Parathyroid adenoma (tissue), 2 donors: Measurements from ENCODE around the gene CALR3.
"Not testable (repeated sequence)": the region's sequence is repeated elsewhere in the genome, so short reads cannot be mapped to it uniquely, and the experiment has no call there.

Experiments used
- H2AFZ ChIP-seq: fragments of 300-600 bp; sonication (generic); one replicate; pipeline ENCODE4 v1.7.0; 2017; ENCODE audit warnings: antibody characterized with exemption, mild to moderate bottlenecking
- H3K27ac ChIP-seq: fragments of 300-600 bp; sonication (generic); one replicate; pipeline ENCODE4 v1.7.0; 2017
- H3K27me3 ChIP-seq: fragments of 300-600 bp; sonication (generic); one replicate; pipeline ENCODE4 v1.7.0; 2017; ENCODE audit warnings: low read length; ENCODE audit not compliant: control insufficient read depth, insufficient read depth
- H3K36me3 ChIP-seq: fragments of 300-600 bp; sonication (generic); one replicate; pipeline ENCODE4 v1.7.0; 2017; ENCODE audit warnings: low read length; ENCODE audit not compliant: control insufficient read depth, insufficient read depth
- H3K4me1 ChIP-seq: fragments of 300-600 bp; sonication (generic); one replicate; pipeline ENCODE4 v1.7.0; 2017; ENCODE audit warnings: control low read depth
- H3K4me2 ChIP-seq: fragments of 300-600 bp; sonication (generic); one replicate; pipeline ENCODE4 v1.7.0; 2017; ENCODE audit warnings: low read length
- H3K4me3 ChIP-seq: fragments of 300-600 bp; sonication (generic); one replicate; pipeline ENCODE4 v1.7.0; 2017; ENCODE audit warnings: low read depth, low read length
- H3K79me2 ChIP-seq: fragments of 300-600 bp; sonication (generic); one replicate; pipeline ENCODE4 v1.7.0; 2017; ENCODE audit warnings: control low read depth
- H3K9ac ChIP-seq: fragments of 300-600 bp; sonication (generic); one replicate; pipeline ENCODE4 v1.7.0; 2017; ENCODE audit warnings: mild to moderate bottlenecking
- H3K9me3 ChIP-seq: fragments of 300-600 bp; sonication (generic); one replicate; pipeline ENCODE4 v1.7.0; 2017; ENCODE audit warnings: low read length; ENCODE audit not compliant: control insufficient read depth
- CTCF ChIP-seq: fragments of 300-600 bp; sonication (generic); IDR thresholded peaks from one replicate; pipeline ENCODE4 v1.7.0; 2017; ENCODE audit warnings: antibody characterized with exemption, mild to moderate bottlenecking
- donor health status: primary hyperparathyroidism.

The CALR3 gene

GRCh38 chr19:16518061-16518460 lies 22.1 kb upstream of the CALR3 start:
- Histone ChIP-seq H3K79me2 (no peaks in the 10 kb centered on the region), H3K4me3 (no peak overlapping the region), H3K4me2 (no peak overlapping the region), H3K27ac (no peak overlapping the region), H3K9me3 (no peaks in the 10 kb centered on the region), H3K36me3 (no peaks in the 10 kb centered on the region), H2AFZ (no peak overlapping the region), H3K27me3 (no peaks in the 10 kb centered on the region), H3K9ac (no peak overlapping the region), H3K4me1 (no peaks in the 10 kb centered on the region)
- TF ChIP-seq CTCF: no peak

GRCh38 chr19:16516923-16517610 lies 21.1 kb upstream of the CALR3 start:
- H3K4me3 ChIP-seq: no peak overlapping the region
- H3K27me3 ChIP-seq: no peaks in the 10 kb centered on the region
- H3K9me3 ChIP-seq: no peaks in the 10 kb centered on the region
- no peak overlapping the region for H2AFZ ChIP-seq
- H3K9ac ChIP-seq: no peak overlapping the region
- H3K36me3 ChIP-seq: no peaks in the 10 kb centered on the region
- no peak overlapping the region for H3K27ac ChIP-seq
- no peak for TF ChIP-seq CTCF
- H3K4me1 ChIP-seq: no peaks in the 10 kb centered on the region
- no peak overlapping the region for H3K4me2 ChIP-seq
- H3K79me2 ChIP-seq: no peaks in the 10 kb centered on the region

GRCh38 chr19:16516381-16516780 lies 20.4 kb upstream of the CALR3 start:
- Histone ChIP-seq H3K27me3 (no peaks in the 10 kb centered on the region), H3K27ac (no peak overlapping the region), H3K4me2 (no peak overlapping the region), H3K9ac (no peak overlapping the region), H3K79me2 (no peaks in the 10 kb centered on the region), H3K4me3 (no peak overlapping the region), H2AFZ (no peak overlapping the region), H3K9me3 (no peaks in the 10 kb centered on the region), H3K36me3 (no peaks in the 10 kb centered on the region), H3K4me1 (no peaks in the 10 kb centered on the region)
- TF ChIP-seq CTCF: no peak

GRCh38 chr19:16514383-16515019 lies 18.5 kb upstream of the CALR3 start:
- no peaks in the 10 kb centered on the region for H3K36me3 ChIP-seq
- H3K4me3 ChIP-seq: no peak overlapping the region
- peaks cover 6% of the 10 kb centered on the region for H3K79me2 ChIP-seq
- no peak for TF ChIP-seq CTCF
- no peak overlapping the region for H3K27ac ChIP-seq
- no peak overlapping the region for H2AFZ ChIP-seq
- no peak overlapping the region for H3K4me2 ChIP-seq
- H3K9ac ChIP-seq: no peak overlapping the region
- no peaks in the 10 kb centered on the region for H3K9me3 ChIP-seq
- H3K27me3 ChIP-seq: no peaks in the 10 kb centered on the region
- no peaks in the 10 kb centered on the region for H3K4me1 ChIP-seq

GRCh38 chr19:16512611-16513010 lies 16.6 kb upstream of the CALR3 start:
- H3K4me2 ChIP-seq, H3K4me1 ChIP-seq, H3K9me3 ChIP-seq, H3K4me3 ChIP-seq, H3K27me3 ChIP-seq, H2AFZ ChIP-seq, H3K9ac ChIP-seq, H3K36me3 ChIP-seq, H3K79me2 ChIP-seq, H3K27ac ChIP-seq: not testable (repeated sequence)
